ENCODE data around the gene TPCN1.

TPCN1 gene

GRCh38 chr12:113244047-113244460 lies 22.8 kb downstream of the TPCN1 start:
- Histone ChIP-seq H3K27me3 (replicated peaks) (no peaks in the 10 kb centered on the region), H3K27ac (no peak overlapping the region), H3K36me3 (replicated peaks) (peaks cover 6% of the 10 kb centered on the region), H3K4me3 (ENCODE audit: low read depth, low read length) (no peak overlapping the region)
- no peak for DNase-seq
- in situ Hi-C loops (cut with HindIII; ENCODE audit: low pct_ligation_motif_present, low sequenced_read_pairs), result no loop called here
- TF ChIP-seq CTCF (IDR thresholded peaks at IDR 0.05; ENCODE audit: low read depth, low read length, missing control alignments), result no peak

- Histone ChIP-seq H3K27me3 (replicated peaks) (no peaks in the 10 kb centered on the region), H3K27ac (peak overlapping the region; percentile 93), H3K36me3 (replicated peaks) (peaks cover 6% of the 10 kb centered on the region), H3K4me3 (ENCODE audit: low read depth, low read length) (no peak overlapping the region)
- no peak for DNase-seq
- no peak for TF ChIP-seq CTCF (IDR thresholded peaks at IDR 0.05; ENCODE audit: low read depth, low read length, missing control alignments)
- in situ Hi-C loops (cut with HindIII; ENCODE audit: low pct_ligation_motif_present, low sequenced_read_pairs), result no loop called here
Observed at GRCh38 chr12:113244478-113244958, 23.3 kb downstream of the TPCN1 start.

- Histone ChIP-seq H3K36me3 (replicated peaks) (peaks cover 6% of the 10 kb centered on the region), H3K27ac (peak overlapping the region; percentile 93), H3K27me3 (replicated peaks) (no peaks in the 10 kb centered on the region), H3K4me3 (ENCODE audit: low read depth, low read length) (peak overlapping the region; percentile 22)
- in situ Hi-C loops (cut with HindIII; ENCODE audit: low pct_ligation_motif_present, low sequenced_read_pairs), result no loop called here
- DNase-seq, result peak; percentile 95
- peak; percentile 8 for TF ChIP-seq CTCF (IDR thresholded peaks at IDR 0.05; ENCODE audit: low read depth, low read length, missing control alignments)
Observed at GRCh38 chr12:113245695-113246477, 24.6 kb downstream of the TPCN1 start.

GRCh38 chr12:113246478-113247122 lies 25.3 kb downstream of the TPCN1 start:
- no peak for DNase-seq
- Histone ChIP-seq H3K27ac (peak overlapping the region; percentile 93), H3K36me3 (replicated peaks) (peaks cover 6% of the 10 kb centered on the region), H3K4me3 (ENCODE audit: low read depth, low read length) (no peak overlapping the region), H3K27me3 (replicated peaks) (no peaks in the 10 kb centered on the region)
- in situ Hi-C loops (cut with HindIII; ENCODE audit: low pct_ligation_motif_present, low sequenced_read_pairs), result no loop called here
- no peak for TF ChIP-seq CTCF (IDR thresholded peaks at IDR 0.05; ENCODE audit: low read depth, low read length, missing control alignments)

DNA sequence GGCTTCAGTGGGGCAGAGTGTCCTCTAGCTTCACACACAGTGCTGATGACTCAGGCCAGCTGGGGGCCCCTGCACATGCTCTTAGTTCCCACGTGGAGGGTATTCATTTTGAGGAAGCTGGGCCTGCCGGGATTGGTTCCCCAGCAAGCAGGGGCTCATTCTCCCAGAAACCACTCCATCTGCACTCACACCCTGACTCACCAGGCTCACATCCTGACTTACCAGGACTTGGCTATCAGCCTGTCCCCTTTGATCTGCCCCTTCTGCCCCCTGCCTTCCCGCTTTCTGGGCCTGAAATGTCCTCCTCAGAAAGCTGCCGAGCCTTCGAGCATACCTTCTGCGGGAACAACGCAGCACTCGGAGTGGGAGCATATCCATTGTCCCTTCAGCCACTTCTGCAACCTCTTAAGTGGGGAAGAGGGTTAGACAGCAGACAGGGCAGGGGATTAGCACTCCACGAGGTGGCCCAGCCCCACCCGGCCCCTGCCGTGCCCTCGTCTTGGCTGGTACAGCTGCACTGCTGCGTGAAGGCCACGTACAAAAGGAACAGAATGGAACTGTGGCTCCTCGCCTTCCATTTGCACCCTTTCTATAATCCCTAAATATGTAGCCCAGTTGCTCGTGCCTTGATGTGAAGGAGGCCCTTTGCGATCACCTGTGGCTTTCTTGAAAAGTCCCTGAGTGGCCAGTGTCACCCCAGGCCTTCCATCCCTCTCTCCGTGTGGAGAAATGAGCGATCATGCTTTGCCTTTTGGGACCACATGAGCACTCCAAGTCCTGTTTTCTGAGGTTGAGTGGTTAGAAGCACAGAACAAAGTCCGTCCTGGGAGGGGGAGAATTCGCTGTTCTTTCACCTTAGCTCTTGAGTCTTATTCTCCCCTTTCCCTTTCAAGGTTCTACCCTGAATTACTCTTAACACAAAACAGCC lies 26.1 kb downstream of the TPCN1 start:
- peak; percentile 43 for DNase-seq
- in situ Hi-C loops (cut with HindIII; ENCODE audit: low pct_ligation_motif_present, low sequenced_read_pairs), result no loop called here
- Histone ChIP-seq H3K27ac (peak overlapping the region; percentile 93), H3K4me3 (ENCODE audit: low read depth, low read length) (no peak overlapping the region), H3K36me3 (replicated peaks) (peaks cover 6% of the 10 kb centered on the region), H3K27me3 (replicated peaks) (no peaks in the 10 kb centered on the region)
- TF ChIP-seq CTCF (IDR thresholded peaks at IDR 0.05; ENCODE audit: low read depth, low read length, missing control alignments), result no peak
